ENCODE data around the gene KRTAP10-3.

The KRTAP10-3 gene

GRCh38 chr21:44533891-44534627 is 24.5 kb downstream of the KRTAP10-3 start:
- H3K4me3 ChIP-seq (ENCODE audit: low read depth, low read length), result no peak overlapping the region
- no peak for TF ChIP-seq CTCF (IDR thresholded peaks at IDR 0.05; ENCODE audit: control insufficient read depth, extremely low read depth, insufficient read depth)
- no peak for DNase-seq (ENCODE audit: low read depth)

- no peak overlapping the region for H3K4me3 ChIP-seq (ENCODE audit: low read depth, low read length)
- no peak for DNase-seq (ENCODE audit: low read depth)
- no peak for TF ChIP-seq CTCF (IDR thresholded peaks at IDR 0.05; ENCODE audit: control insufficient read depth, extremely low read depth, insufficient read depth)
These were observed 25.3 kb downstream of the KRTAP10-3 start for GRCh38 chr21:44533121-44533890.

GRCh38 chr21:44532712-44533111 is 25.9 kb downstream of the KRTAP10-3 start:
- H3K4me3 ChIP-seq (ENCODE audit: low read depth, low read length), result no peak overlapping the region
- DNase-seq (ENCODE audit: low read depth), result no peak
- no peak for TF ChIP-seq CTCF (IDR thresholded peaks at IDR 0.05; ENCODE audit: control insufficient read depth, extremely low read depth, insufficient read depth)

- no peak for TF ChIP-seq CTCF (IDR thresholded peaks at IDR 0.05; ENCODE audit: control insufficient read depth, extremely low read depth, insufficient read depth)
- H3K4me3 ChIP-seq (ENCODE audit: low read depth, low read length), result no peak overlapping the region
- DNase-seq (ENCODE audit: low read depth), result no peak
These were observed 26.7 kb downstream of the KRTAP10-3 start for GRCh38 chr21:44531606-44532564.

GRCh38 chr21:44530903-44531605 is 27.5 kb downstream of the KRTAP10-3 start:
- TF ChIP-seq CTCF (IDR thresholded peaks at IDR 0.05; ENCODE audit: control insufficient read depth, extremely low read depth, insufficient read depth), result no peak
- no peak overlapping the region for H3K4me3 ChIP-seq (ENCODE audit: low read depth, low read length)
- DNase-seq (ENCODE audit: low read depth), result no peak
